Stimulated activated CD4-positive, alpha-beta T cell treated with anti-CD3 and anti-CD28 coated beads, TNF-alpha, amount 100 ng/mL, for 4 hours (primary cell): Measurements from ENCODE around the gene SCGB1D2.

Experiments
- DNase-seq, 3 experiments: peaks; one replicate each; pipeline ENCODE4 v3.0.0-alpha.2; 2020; ENCODE audit warnings: low read depth in 3 of 3

SCGB1D2 gene

GRCh38 chr11:62260261-62260953 is 18.4 kb downstream of the SCGB1D2 start:
- DNase-seq: no peak

- DNase-seq: no peak
These were observed 22.0 kb downstream of the SCGB1D2 start for GRCh38 chr11:62264004-62264403.

GRCh38 chr11:62266558-62266957 is 24.5 kb downstream of the SCGB1D2 start:
- no peak for DNase-seq

GRCh38 chr11:62267050-62267449 is 25.0 kb downstream of the SCGB1D2 start:
- DNase-seq: no peak

- no peak for DNase-seq
These were observed 25.5 kb downstream of the SCGB1D2 start for GRCh38 chr11:62267576-62267975.

- DNase-seq: no peak
These were observed 27.7 kb downstream of the SCGB1D2 start, which contains the start of gene SCGB2A2 for GRCh38 chr11:62269654-62270278. Gene SCGB2A2 (plus strand): TSS chr11:62270158. CDS start chr11:62270217, 59 bp downstream.

GRCh38 chr11:62273284-62273683 is 31.2 kb downstream of the SCGB1D2 start:
- no peak for DNase-seq

GRCh38 chr11:62273789-62274275 is 31.8 kb downstream of the SCGB1D2 start:
- no peak for DNase-seq

GRCh38 chr11:62280452-62280851 is 38.4 kb downstream of the SCGB1D2 start:
- DNase-seq: no peak
